T-helper 17 cell (primary cell): ENCODE data around the gene PGBD2. TPM values are rescaled to one million over a fixed set of nuclear protein-coding genes. Genes with fewer than 3 reads are reported as not detected.

Source experiments
- total RNA-seq, 4 donors: library from RNA in 2 of 4; stranded (reverse) in 2 of 4; gene quantifications; one replicate each; pipeline ENCODE4 v1.2.3 and lab custom pipeline; 2022 to 2026

The PGBD2 gene
- total RNA-seq, 2 donors from 2014 or later = 2.1 to 3.6 TPM

Other genes starting within 250 kb of the PGBD2 start
- not detected for gene OR14I1, start 203.5 kb upstream of the PGBD2 start, total RNA-seq
- not detected for gene LYPD8, start 150.5 kb upstream of the PGBD2 start, total RNA-seq
- 10 to 100 TPM; 13.3 to 20.0 TPM for gene SH3BP5L, start 80.3 kb upstream of the PGBD2 start, total RNA-seq
- gene ZNF672, start 68.0 kb upstream of the PGBD2 start, total RNA-seq = 10 to 100 TPM; 23.1 to 28.8 TPM
- 10 to 100 TPM; 35.0 to 41.4 TPM for gene ZNF692, start 47.1 kb upstream of the PGBD2 start, total RNA-seq